Measurements from ENCODE around the gene HAPLN1.

DNA sequence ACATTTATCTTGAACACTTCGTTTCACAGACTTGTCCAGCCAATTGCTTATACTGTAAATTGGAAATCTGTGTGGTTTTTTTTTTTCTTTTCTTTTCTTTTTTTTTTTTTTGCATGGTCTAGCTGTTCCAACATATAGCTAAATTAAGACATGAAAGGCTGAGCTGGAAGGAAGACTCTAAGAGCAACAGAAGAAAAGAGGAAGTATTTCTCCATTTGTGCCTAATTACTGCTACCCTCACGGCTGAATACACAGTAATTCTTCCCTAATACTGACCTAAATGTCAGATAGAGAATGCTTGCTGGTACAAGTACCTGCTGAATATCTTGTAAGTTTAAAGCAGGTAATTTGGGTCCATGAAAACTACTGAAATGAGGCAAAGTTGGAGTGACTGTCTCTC, 11.0 kb upstream of the HAPLN1 start:
- no peak for TF ChIP-seq POLR2A (IDR thresholded peaks at IDR 0.05)
- TF ChIP-seq, protein P1, sequence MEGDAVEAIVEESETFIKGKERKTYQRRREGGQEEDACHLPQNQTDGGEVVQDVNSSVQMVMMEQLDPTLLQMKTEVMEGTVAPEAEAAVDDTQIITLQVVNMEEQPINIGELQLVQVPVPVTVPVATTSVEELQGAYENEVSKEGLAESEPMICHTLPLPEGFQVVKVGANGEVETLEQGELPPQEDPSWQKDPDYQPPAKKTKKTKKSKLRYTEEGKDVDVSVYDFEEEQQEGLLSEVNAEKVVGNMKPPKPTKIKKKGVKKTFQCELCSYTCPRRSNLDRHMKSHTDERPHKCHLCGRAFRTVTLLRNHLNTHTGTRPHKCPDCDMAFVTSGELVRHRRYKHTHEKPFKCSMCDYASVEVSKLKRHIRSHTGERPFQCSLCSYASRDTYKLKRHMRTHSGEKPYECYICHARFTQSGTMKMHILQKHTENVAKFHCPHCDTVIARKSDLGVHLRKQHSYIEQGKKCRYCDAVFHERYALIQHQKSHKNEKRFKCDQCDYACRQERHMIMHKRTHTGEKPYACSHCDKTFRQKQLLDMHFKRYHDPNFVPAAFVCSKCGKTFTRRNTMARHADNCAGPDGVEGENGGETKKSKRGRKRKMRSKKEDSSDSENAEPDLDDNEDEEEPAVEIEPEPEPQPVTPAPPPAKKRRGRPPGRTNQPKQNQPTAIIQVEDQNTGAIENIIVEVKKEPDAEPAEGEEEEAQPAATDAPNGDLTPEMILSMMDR (IDR thresholded peaks at IDR 0.05): no peak
